NCI-H128 (cell line): ENCODE data around the gene CDC42EP4.

Source experiments
- DNase-seq: peaks from one replicate; lab custom pipeline; 2025; ENCODE audit not compliant: unreplicated experiment; lab: John Stamatoyannopoulos, UW

CDC42EP4 gene

DNA sequence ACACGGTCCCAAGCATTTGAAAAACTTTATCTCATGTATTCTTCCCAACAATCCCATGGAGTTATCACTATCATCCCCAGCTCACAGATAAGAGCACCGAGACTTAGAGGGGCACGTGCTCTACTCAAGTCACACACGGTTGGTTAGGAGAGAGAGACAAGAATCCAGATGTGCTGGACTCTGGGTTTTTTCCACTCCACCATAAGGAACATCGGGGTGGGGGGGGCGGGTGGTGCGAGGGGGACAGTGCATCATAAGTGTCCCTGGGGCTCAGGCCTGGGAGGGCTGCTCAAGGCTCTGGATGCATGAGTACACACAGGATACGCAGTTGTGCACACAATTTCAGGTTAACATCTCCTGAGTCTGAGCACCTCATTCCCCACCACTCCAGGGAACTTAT is 7.4 kb downstream of the CDC42EP4 start:
- no peak for DNase-seq

DNA sequence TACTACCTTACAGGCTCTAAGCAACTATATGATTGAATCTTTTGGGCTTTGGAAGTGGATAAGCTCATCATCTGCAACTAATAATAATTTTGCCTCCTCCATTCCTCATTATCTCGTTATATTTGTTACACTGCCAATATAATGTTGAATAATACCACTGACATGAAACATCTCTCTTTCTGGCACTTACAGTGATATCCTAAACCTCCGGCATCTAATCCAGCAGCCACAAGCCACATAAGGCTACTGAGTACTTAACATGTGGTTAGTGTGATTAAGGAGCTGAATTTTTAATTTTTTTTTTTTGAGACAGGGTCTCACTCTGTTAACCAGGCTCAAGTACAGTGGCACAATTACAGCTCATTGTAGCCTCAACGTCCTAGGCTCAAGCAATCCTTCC is 9.6 kb downstream of the CDC42EP4 start:
- DNase-seq = no peak

DNA sequence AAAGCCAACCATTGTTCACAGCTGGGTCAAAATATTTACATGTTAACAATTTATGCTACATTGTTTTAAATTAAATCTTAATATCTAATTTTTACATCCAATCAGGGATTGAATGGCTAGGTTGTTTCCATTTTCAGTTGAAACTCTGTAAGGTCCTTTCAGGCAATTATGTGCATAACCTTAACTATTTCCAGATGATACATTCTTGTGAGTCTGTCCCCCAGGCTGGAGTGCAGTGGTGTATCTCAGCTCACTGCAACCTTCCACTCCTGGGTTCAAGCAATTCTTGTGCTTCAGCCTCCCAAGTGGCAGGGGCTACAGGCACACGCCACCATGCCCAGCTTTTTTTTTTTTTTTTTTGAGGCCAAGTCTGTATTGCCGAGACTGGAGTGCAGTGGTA is 10.4 kb downstream of the CDC42EP4 start:
- DNase-seq = no peak

DNA sequence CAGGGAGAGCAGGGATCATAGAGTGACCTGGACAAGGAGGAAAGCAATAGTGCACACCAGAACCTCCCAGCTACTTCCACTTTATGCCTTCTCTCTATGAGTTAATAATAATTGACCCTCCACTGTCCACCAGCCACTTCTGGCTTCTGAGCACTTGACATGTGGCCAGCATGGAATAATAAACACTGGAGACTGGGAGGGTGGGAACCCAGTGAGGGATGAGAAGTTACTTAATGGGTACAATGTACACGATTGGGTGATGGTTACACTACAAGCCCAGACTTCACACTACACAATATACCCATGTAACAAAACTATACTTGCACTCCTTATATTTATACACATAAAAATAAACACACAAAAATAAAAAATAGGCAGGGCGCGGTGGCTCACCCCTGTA is 11.4 kb downstream of the CDC42EP4 start:
- DNase-seq = no peak

DNA sequence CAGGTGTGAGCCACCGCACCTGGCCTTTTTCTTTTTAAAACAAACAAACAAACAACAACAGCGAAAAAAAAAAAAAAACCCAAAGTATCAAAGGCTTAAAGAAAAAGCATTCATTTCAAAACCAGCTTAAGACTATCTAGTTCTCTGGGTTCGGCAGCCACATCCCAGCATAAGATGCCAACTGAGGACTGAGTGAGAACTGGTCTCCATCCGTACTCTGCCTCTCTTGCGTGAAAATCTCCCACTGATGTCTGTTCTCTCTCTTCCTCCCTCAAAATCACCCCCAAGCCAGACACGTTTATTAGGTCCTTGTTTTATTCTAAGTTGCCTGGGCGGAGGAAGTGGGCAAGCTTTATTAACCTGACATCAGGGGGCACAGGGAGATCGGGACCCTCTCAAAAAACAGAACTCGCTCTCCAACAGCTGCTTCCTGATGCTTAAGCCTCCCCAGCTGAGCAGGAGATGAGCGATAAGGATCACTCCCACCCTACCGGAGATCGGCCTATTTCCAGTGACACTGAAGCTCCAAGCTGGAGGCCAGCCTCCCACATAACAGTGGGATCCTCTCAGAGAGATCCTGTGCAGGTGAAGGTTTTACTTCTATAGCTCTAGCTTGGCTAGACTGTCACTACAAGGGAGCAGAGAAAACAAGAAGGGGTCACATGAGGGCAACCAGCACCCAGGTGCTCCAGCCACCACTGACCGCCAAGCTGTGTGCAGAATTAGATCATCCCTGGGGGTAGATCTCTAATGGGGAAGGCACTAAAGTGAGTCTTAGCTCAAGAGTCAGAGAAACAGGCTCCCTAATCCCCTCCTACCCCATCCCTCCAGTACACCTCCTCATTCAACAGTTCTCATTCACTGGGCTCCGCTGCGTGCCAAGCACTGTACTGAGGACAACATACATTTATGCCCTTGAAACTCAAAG is 13.6 kb downstream of the CDC42EP4 start:
- DNase-seq = no peak

DNA sequence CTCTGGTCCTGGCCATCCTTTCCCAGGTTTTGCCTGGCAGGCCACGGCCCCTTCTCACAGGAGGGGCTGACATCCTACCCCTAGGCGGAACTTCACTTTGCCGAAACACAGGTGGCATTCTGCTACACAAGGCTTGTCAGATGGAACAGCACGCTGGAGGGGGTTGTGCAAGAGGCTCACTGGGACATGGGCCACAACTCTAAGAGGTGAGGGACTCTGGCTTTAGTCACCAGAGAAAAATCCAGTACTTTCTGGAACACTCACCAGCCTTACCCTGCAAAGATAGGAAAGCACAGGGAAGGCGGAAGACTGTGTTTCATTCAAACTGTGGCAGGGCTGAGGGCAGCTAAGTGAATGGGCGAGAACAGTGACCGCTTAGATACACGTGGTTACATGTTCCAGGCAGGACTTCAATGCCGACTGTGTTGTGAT is 18.3 kb downstream of the CDC42EP4 start:
- DNase-seq = no peak

DNA sequence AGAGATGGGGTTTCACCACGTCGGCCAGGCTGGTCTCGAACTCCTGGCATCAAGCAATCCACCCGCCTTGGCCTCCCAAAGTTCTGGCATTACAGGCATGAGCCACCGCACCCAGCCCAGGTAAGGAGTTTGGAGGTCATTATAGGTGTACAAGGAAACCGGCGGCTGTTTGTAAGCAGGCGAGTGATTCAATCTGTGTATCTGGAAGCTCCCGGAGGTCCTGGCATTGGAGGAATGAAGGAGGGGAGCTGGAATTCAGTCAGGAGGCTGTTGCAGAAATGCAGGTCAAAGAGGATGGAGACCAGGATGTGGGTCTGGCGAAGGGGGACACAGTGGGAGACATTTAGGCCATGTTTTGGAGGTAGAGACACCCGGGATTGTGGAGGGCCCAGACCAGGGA is 18.8 kb downstream of the CDC42EP4 start:
- DNase-seq = no peak

DNA sequence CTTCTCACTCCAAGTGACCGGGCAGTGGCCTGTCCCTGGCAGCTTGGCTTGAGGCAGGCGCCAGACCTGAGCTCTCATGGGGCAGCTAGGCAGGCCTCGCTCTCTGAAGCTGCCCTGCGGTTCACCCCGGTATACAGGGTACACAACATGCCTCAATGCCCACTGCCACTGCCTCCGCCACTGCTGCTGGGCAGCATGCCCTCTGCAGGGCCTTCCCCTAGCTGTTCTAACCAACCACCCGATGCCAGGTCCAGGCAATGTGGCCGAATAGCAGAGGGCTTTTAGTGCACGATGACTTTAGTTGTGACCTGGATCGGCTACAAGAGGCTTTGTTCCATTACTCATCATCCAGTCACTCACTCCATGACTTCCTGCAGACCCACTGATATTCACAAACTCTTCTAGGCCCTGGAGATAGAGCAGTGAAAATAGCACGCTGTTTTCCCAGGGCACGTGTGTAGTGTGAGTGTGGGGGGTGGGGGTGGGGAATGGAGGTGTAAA is 19.7 kb downstream of the CDC42EP4 start:
- DNase-seq = no peak

DNA sequence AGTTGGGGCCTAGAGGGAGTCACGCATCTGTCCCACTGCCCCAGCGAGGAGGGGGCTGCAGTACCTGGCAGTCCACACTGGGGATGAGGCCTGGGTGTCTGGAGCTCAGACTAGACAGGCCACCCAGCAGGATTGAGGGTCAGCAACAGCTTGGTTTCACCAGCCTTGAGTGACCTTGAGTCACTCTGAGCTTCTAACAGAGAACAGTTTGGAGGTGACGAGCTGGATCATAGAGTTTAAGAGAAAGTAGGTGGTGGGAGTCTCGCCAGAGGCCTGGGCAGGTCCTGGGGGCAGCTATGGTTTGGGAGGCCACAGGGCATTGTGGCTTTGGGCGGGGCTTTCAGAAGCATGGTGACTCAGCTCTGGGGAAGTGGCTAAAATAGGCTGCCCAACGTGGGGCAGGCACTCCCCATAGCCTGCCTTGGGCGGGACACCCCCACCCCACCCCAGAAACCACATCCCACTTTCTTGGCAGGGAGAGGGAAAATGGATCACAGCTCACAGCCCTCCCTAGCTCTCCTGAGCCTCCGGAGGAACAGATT is 20.5 kb downstream of the CDC42EP4 start:
- DNase-seq = no peak

DNA sequence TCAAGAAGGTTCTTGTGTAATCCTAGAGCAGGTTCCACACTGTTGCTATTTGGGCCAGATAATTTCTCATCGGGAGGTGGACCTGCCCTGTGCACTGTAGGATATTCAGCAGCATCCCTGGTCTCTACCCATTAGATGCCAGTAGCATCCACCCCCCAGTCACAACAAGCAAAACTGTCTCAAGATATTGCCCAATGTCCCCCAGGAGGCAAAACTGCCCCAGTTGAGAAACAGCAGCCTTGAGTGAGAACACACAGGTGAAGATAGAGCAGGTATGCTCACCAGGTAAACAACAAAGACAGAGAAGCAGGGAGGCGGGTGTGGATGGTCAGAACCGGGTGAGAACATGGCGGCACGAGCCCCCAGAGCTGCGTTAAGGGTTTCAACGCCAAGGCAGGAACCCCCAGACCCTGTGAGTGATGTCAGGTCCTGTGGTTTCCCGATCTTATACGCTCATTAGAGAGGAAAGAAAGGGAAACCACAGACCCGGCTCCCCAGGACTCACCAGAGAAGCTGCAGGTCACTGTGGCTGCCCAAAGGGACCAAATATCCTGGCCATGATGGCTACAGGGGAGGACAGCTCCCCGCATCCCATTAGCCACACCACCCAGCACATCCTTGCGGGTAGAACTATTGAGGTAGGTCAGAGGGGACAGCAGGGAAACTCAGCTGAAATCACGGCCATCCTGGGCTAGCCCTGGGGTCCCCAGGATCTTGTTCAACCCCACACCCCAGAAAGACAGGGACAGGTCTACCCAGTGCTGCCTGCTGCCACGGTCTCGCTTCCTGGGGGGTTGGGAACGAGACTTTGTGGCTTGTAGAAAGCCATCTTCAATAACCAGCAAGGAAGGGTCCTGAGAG is 21.2 kb downstream of the CDC42EP4 start:
- no peak for DNase-seq

DNA sequence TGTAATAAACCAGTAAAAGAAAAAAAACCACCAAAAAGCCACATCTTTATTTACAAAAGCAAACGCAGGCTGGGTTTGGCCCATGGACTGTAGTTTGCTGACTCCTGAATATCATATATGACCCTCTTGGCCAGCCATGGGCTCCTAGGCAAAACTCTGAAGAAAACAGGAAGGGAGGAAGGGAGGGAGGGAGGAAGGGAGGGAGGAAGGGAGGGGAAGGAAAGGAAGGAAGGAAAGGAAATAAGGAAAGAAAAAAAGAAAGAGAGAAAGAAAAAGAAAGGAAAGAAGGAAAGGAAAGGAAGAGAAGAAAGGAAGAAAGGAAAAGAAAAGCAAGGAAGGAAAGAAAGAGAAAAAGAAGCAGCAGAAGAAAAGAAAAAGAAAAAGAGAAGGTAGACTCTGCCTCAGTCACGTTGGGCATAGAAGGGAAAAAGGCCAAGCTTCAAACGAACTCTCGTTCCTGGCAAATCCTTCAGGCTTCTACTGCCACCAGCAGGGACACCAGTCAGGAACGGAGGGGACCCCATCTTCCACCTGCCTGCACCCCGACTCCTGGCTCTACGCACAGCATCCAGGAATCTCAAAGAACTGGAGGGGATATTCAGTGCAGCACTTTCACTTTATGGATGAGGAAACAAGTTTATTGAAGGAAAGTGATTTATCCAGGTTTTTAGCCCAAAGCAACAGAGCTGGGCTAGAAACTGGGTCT is 22.1 kb downstream of the CDC42EP4 start:
- DNase-seq = no peak

DNA sequence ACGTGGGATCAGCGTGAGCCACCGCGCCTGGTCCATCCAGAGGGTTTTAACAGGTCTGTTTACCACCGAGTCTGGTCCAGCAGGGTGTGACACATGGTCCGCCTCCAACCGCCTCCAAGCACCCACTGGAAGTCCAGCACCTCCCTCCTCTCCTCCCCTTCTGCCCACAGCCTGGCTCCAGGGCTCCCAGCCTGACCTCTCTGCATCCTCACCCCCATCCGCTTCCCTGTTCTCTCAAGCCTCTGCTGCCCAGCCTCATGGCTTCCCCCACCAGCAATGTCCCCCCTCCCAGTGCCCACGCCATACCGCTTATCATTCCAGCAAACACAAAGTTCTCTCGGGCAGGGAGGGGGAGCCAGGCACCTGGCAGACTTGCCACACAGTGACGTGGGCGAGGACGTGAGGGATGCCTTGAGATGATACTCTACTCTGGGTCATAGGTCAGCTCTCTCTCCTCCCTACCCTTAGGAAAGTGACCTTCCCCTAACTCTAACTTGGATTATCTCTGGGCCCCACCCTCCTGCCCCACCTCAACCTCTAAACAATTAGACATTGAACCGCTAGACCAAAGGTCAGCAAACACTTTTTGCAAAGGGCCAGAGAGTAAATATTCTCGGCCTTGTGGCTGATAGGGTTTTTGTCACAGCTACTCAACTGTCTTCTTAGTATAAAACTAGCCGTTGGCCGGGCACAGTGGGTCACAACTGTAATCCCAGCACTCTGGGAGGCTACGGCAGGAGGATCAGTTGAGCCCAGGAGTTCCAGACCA is 23.1 kb downstream of the CDC42EP4 start:
- no peak for DNase-seq

DNA sequence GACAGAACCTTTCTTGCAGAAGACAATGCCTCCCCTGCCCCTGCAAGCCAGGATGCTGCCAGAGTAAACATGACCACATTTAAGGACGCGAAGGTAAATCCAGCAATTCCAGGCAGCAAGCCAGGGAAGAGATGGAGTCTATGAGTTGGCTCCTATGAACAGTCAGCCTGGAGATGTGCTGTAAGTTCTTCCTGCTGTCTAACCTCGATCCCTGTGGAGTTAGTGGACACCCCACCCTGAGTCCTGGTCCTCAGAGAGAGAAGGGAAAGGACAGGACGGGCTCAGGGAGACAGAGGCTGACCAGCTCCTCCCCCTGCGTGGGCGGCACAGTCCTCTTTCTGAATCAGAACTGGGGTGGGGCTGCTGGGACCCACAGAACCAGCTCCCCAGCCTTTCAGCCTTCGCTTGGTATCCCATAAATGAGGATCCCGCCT is 24.9 kb downstream of the CDC42EP4 start:
- no peak for DNase-seq

DNA sequence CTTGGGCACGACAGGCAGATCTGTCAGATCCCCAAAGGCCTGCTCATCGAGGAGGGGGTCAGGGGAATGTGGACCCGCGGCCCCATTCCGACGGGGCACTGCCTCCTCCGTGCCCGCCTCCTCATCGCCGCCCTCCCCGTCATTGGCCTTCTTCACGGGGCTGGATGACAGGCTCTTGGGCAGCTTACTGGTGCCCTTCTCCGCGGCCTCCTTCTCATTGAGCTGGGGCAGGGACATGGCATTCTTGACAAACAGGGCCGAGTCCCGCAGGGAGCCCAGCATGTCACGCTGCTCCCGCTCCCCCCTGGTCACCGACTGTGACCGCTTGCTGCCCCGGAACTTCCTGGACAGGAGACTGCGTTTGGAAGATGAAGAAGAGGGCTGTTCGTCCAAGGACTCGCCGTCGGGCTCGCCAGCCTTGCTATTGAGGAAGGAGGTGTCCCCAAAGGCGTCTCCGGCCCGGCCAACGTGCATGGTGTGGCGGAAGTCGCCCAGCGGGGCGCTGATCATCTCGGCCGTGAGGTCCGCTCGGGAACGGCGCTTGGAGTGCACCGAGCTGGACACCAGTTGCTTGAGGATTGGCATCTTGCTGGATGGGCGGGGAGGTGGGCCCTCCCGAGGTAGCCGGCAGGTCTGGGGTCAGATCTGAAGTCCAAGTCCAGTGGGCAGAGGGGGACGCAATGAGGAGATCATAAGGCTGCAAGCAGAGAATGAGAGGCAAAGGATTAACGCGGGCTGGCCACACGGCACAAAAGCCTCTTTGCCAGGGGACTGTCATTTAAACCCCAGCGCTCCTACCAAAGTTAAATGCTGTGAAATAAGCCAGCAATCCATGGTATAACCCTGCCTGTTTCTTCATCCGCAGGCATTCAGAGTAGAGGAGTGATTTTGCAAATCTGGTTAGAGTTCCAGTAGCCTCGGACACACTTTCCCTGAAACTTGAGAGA is 25.6 kb downstream of the CDC42EP4 start:
- DNase-seq = no peak

DNA sequence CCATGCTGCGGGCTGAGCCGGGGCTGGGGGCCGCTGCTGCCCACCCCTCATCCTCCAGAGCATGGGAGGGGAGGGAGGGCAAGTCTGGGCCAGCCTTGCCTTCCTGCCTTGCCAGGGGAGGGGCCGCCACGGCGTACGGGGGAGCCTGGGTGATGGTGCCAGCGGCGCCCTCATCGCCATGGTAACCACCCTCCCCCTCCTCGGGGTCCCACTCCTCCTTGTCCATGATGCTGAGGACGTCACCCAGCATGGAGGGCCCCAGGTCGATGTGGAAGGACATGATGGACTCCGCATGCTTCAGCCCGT is 26.2 kb downstream of the CDC42EP4 start:
- no peak for DNase-seq

DNA sequence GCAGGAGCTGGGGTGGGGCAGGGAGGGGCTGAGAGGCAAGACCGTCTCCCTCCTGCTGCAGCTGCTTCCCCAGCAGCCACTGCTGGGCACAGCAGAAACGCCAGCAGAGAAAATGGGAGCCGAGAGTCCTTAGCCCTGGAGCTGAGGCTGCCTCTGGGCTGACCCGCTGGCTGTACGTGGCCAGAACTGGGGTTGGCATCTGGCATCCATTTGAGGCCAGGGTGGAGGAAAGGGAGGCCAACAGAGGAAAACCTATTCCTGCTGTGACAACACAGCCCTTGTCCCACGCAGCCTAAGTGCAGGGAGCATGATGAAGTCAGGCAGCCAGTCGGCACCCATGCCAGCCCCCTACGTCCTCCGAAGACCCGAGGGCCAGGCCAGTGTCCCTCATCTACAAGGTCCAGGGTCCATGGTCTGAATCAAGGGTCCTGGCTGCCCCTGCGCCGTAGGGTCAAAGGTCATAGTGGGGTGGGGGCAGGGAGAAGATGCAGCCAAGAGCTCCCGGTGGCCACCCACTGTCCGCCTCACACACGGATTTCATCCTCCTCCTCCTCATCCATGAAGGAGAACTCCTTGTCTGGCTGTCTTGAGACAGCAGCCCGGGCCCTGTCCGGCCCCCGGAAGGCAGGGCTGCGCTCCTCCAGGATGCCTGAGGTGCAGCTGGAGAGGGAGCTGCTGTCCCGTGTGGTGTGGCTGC is 26.7 kb downstream of the CDC42EP4 start:
- no peak for DNase-seq

DNA sequence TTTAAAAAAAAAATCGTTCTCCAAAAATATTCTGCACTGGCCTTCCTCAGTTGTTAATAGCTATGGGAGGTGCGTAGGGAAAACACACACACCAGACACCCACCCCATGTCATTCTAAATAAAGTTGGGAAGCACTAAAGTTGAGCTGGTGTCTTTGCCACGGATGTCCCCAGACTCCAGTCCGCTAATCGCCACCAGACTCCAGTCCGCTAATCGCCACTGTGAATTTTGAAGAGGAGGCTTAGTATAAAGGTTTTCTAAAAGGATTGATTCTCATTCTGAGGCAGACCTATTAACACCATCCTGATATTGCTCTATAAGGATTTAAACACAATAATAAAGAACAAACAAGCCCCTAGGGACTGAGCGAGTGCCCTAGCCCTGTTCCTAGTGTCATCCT is 27.4 kb downstream of the CDC42EP4 start:
- no peak for DNase-seq

DNA sequence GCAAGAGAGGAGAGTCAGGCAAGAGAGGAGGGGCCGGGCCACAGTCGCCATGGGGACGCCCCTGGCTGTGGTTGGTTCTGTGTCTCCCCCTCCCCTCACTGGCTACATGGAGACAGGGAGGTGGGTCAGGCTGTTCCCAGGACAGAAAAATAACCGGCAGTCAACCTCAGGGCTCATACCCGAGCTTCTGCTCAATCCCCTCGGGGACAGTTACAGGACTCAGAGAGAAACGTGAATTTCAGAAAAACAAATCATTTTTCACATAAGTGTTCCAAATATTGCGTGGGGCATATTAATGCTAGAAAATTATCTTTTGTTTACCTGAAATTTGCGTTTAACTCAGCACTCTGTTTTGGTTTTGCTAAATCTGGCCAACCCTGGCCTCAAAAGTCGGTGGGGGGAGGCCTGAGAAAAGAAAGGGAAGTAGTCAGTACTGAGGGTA is 27.9 kb downstream of the CDC42EP4 start:
- no peak for DNase-seq

DNA sequence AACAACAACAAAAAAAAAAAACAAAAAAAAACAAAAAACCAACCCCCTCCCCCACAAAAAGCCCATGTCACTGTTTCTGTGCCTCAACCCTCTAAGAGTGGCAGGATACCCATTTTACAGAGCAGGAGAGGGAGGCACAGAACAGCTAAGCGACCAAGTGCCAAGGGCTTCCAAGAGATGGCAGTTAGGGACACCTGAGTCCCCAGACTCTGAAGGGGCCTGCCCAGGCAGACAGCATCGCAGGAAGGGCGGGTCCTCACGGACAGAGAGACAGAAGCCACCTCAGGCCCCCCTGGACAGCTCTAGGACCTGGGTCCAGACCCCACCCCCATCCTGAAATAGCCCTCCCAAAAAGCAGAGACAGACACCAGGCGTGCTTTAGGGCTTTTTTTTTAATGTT is 28.6 kb downstream of the CDC42EP4 start:
- no peak for DNase-seq
